HCT116 (cell line): ENCODE results near the gene AKAP13. TPM values are rescaled to one million over a fixed set of nuclear protein-coding genes. Genes with fewer than 3 reads are reported as not detected.

Experiments
- ATAC-seq: fragments of 200-7000 bp; cut with Tn5 transposase; 2 replicates; pipeline ENCODE4 v1.9.1; 2020; ENCODE audit warnings: mild to moderate bottlenecking, moderate library complexity
- BruUV-seq: library from RNA; stranded (reverse); fragments of 400-500 nt; replicated peaks from 2 replicates; lab custom pipeline; 2021; lab: Mats Ljungman, UMichigan
- CTCF ChIA-PET: fragments of 300-600 bp; sonication (Branson Sonifier 250); formaldehyde crosslinking; loops from one replicate; lab custom pipeline; 2021; ENCODE audit warnings: antibody characterized with exemption; lab: Charles Lee
- POLR2A ChIA-PET: fragments of 300-600, 350-600 bp; sonication (Branson Sonifier 250); formaldehyde crosslinking; loops from one replicate; lab custom pipeline; 2021; ENCODE audit warnings: antibody characterized with exemption; lab: Charles Lee
- RAD21 ChIA-PET, 2 experiments: fragments of 300-600 bp; sonication (Branson Sonifier 250); formaldehyde crosslinking; loops; one replicate each; lab custom pipeline; 2023; ENCODE audit warnings: low total read pairs in 2 of 2; ENCODE audit not compliant: uncharacterized antibody in 2 of 2, unreplicated experiment in 2 of 2, low non-redundant PET in 1 of 2; lab: Charles Lee
- DNase-seq: peaks from one replicate; pipeline ENCODE4 v3.0.0-alpha.2; 2010; ENCODE audit warnings: low read depth, low spot score
- H2AFZ ChIP-seq: fragments of 200-600 bp; shearing (Covaris generic), sonication (generic); 2 replicates; pipeline ENCODE4 v1.6.1; 2017; ENCODE audit warnings: low read depth, mixed run types, mixed read lengths, antibody characterized with exemption, low read length; ENCODE audit not compliant: poor library complexity, severe bottlenecking
- H3K27ac ChIP-seq: 2 replicates; pipeline ENCODE4 v1.5.1; 2012; ENCODE audit warnings: low read depth, low read length
- H3K27me3 ChIP-seq: fragments of 200-600 bp; sonication (generic); 2 replicates; pipeline ENCODE4 v1.6.1; 2016; ENCODE audit warnings: mixed run types, low read length, mixed read lengths; ENCODE audit not compliant: insufficient read depth
- H3K36me3 ChIP-seq, 2 experiments: fragments of 200-500 bp in 1 of 2; fragments of 200-600 bp in 1 of 2; sonication (Bioruptor generic) in 1 of 2; sonication (generic) in 1 of 2; 2 replicates each; pipeline versions ENCODE4 v1.5.1 to v1.6.1; 2014 to 2016; ENCODE audit warnings: low read length in 2 of 2, inconsistent platforms in 1 of 2, mixed read lengths in 1 of 2, mixed run types in 1 of 2; ENCODE audit not compliant: insufficient read depth in 2 of 2, control insufficient read depth in 1 of 2
- H3K4me1 ChIP-seq, 2 experiments: fragments of 200-600 bp in 1 of 2; sonication (generic) in 1 of 2; 2 replicates each; pipeline versions ENCODE4 v1.5.1 to v1.6.1; 2012 to 2017; ENCODE audit warnings: low read length in 2 of 2, inconsistent platforms in 1 of 2, mild to moderate bottlenecking in 1 of 2, mixed read lengths in 1 of 2, mixed run types in 1 of 2, moderate library complexity in 1 of 2; ENCODE audit not compliant: insufficient read depth in 2 of 2, control insufficient read depth in 1 of 2
- H3K4me2 ChIP-seq: fragments of 200-600 bp; sonication (generic); 2 replicates; pipeline ENCODE4 v1.6.1; 2017; ENCODE audit warnings: mixed run types, low read length, mixed read lengths
- H3K4me3 ChIP-seq, 2 experiments: fragments of 200-600 bp in 1 of 2; sonication (generic) in 1 of 2; replicated peaks in 1 of 2; 2 replicates each; pipeline ENCODE4 v1.5.1; 2011 to 2016; ENCODE audit warnings: low read length in 2 of 2, control low read depth in 1 of 2, low read depth in 1 of 2, mild to moderate bottlenecking in 1 of 2, mixed read lengths in 1 of 2, mixed run types in 1 of 2
- H3K79me2 ChIP-seq: fragments of 200-600 bp; sonication (generic); 2 replicates; pipeline ENCODE4 v1.6.1; 2017; ENCODE audit warnings: mild to moderate bottlenecking, mixed run types, low read length, moderate library complexity, mixed read lengths; ENCODE audit not compliant: insufficient read depth
- H3K9ac ChIP-seq: fragments of 200-600 bp; sonication (generic); 2 replicates; pipeline ENCODE4 v1.6.1; 2016; ENCODE audit warnings: low read length, mixed read lengths
- H3K9me2 ChIP-seq: fragments of 200-600 bp; sonication (generic), shearing (Covaris generic); 2 replicates; pipeline ENCODE4 v1.6.1; 2017; ENCODE audit warnings: mixed run types, mild to moderate bottlenecking, moderate library complexity; ENCODE audit not compliant: insufficient read depth
- H3K9me3 ChIP-seq, 2 experiments: fragments of 200-500 bp in 1 of 2; fragments of 200-600 bp in 1 of 2; sonication (Bioruptor generic) in 1 of 2; sonication (generic) in 1 of 2; 2 replicates each; pipeline ENCODE4 v1.6.1; 2014 to 2017; ENCODE audit warnings: low read length in 2 of 2, mixed read lengths in 2 of 2, inconsistent platforms in 1 of 2, low read depth in 1 of 2, mild to moderate bottlenecking in 1 of 2, mixed run types in 1 of 2, moderate library complexity in 1 of 2; ENCODE audit not compliant: control insufficient read depth in 1 of 2, insufficient read depth in 1 of 2
- H4K20me1 ChIP-seq: fragments of 200-600 bp; sonication (generic), shearing (Covaris generic); 2 replicates; pipeline ENCODE4 v1.6.1; 2017; ENCODE audit warnings: mixed run types, mild to moderate bottlenecking, moderate library complexity; ENCODE audit not compliant: insufficient read depth
- ATF3 ChIP-seq: IDR thresholded peaks from 2 replicates; pipeline ENCODE4 v1.6.1; 2012
- CTCF ChIP-seq, 3 experiments: fragments of 200-600 bp in 1 of 3; sonication (generic) in 1 of 3; IDR thresholded peaks in 2 of 3; conservative IDR thresholded peaks in 1 of 3; 2 replicates each; pipeline ENCODE4 v1.5.1; 2012 to 2017; ENCODE audit warnings: low read depth in 2 of 3, low read length in 2 of 3, antibody characterized with exemption in 1 of 3, borderline replicate concordance in 1 of 3, control low read depth in 1 of 3, mild to moderate bottlenecking in 1 of 3, mixed read lengths in 1 of 3, mixed run types in 1 of 3, moderate library complexity in 1 of 3; ENCODE audit not compliant: insufficient read depth in 1 of 3
- EGR1 ChIP-seq: IDR thresholded peaks from 2 replicates; pipeline ENCODE4 v1.6.1; 2012; ENCODE audit warnings: low read depth
- ELF1 ChIP-seq: IDR thresholded peaks from 2 replicates; pipeline ENCODE4 v1.6.1; 2012; ENCODE audit warnings: low read depth, borderline replicate concordance
- EZH2 ChIP-seq: fragments of 200-600 bp; sonication (generic); IDR thresholded peaks from 2 replicates; pipeline ENCODE4 v1.6.1; 2017; ENCODE audit warnings: antibody characterized with exemption, mixed run types
- EZH2phosphoT487 ChIP-seq: fragments of 200-600 bp; IDR thresholded peaks from 2 replicates; pipeline ENCODE4 v1.6.1; 2018; ENCODE audit warnings: antibody characterized with exemption, borderline replicate concordance
- FOSL1 ChIP-seq: IDR thresholded peaks from 2 replicates; pipeline ENCODE4 v1.6.1; 2012; ENCODE audit warnings: low read depth
- JUND ChIP-seq: IDR thresholded peaks from 2 replicates; pipeline ENCODE4 v1.6.1; 2012
- MAX ChIP-seq: IDR thresholded peaks from 2 replicates; pipeline ENCODE4 v1.6.1; 2012
- POLR2AphosphoS5 ChIP-seq: IDR thresholded peaks from 2 replicates; pipeline ENCODE4 v1.6.1; 2011; ENCODE audit warnings: mild to moderate bottlenecking, low read depth, low read length, moderate library complexity
- RAD21 ChIP-seq: IDR thresholded peaks from 2 replicates; pipeline ENCODE4 v1.6.1; 2012; ENCODE audit warnings: low read depth, mild to moderate bottlenecking
- REST ChIP-seq: IDR thresholded peaks from 2 replicates; pipeline ENCODE4 v1.6.1; 2012; ENCODE audit warnings: low read depth
- SIN3A ChIP-seq: IDR thresholded peaks from 2 replicates; pipeline ENCODE4 v1.6.1; 2012; ENCODE audit warnings: low read depth
- SP1 ChIP-seq: IDR thresholded peaks from 2 replicates; pipeline ENCODE4 v1.6.1; 2012; ENCODE audit warnings: low read depth
- SRF ChIP-seq: IDR thresholded peaks from 2 replicates; pipeline ENCODE4 v1.6.1; 2012; ENCODE audit warnings: low read depth
- TCF7L2 ChIP-seq: IDR thresholded peaks from 2 replicates; pipeline ENCODE4 v1.7.0; 2011; ENCODE audit warnings: borderline replicate concordance, inconsistent platforms; ENCODE audit not compliant: insufficient read depth, insufficient read length; ENCODE audit errors: extremely low read depth
- YY1 ChIP-seq: IDR thresholded peaks from 2 replicates; pipeline ENCODE4 v1.6.1; 2011; ENCODE audit warnings: low read length, low read depth, moderate library complexity, mild to moderate bottlenecking; ENCODE audit not compliant: insufficient replicate concordance; ENCODE audit errors: extremely low read depth
- ZBTB33 ChIP-seq: IDR thresholded peaks from 2 replicates; pipeline ENCODE4 v1.6.1; 2011; ENCODE audit warnings: mild to moderate bottlenecking, low read length, moderate library complexity; ENCODE audit not compliant: insufficient replicate concordance; ENCODE audit errors: extremely low read depth
- ZFX ChIP-seq: fragments of 450-650 bp; IDR thresholded peaks from 2 replicates; pipeline ENCODE4 v1.6.1; 2017
- ZNF274 ChIP-seq: fragments of 200-500 bp; sonication (Bioruptor generic); IDR thresholded peaks from 2 replicates; pipeline ENCODE4 v1.6.1; 2014; ENCODE audit warnings: mild to moderate bottlenecking, low read depth, low read length, inconsistent platforms
- intact Hi-C: fragments of 100-400 bp; cut with micrococcal nuclease; formaldehyde crosslinking; loops from 2 replicates; pipeline ENCODE4 v1.10.0; 2022
- total RNA-seq: library from RNA; stranded (reverse); gene quantifications from one replicate; pipeline ENCODE4 v1.2.1, GENCODE V29; 2021; ENCODE audit not compliant: unreplicated experiment

AKAP13 gene
- total RNA-seq, 1 experiment from 2014 or later, result 43.1 TPM

GRCh38 chr15:85706779-85707518, 326.5 kb downstream of the AKAP13 start:
- H3K9me3 ChIP-seq, result no peaks in the 10 kb centered on the region
- TF ChIP-seq YY1, result no peak
- no peak for TF ChIP-seq CTCF (IDR thresholded peaks at IDR 0.05 in 2 of 3, conservative IDR thresholded peaks at IDR 0.05 in 1 of 3; ENCODE audit: borderline replicate concordance in 1 of 3, insufficient read depth in 1 of 3, low read depth in 2 of 3, low read length in 2 of 3)
- TF ChIP-seq SRF, result no peak
- TF ChIP-seq POLR2AphosphoS5, result no peak
- no peak for TF ChIP-seq SIN3A
- no peak for TF ChIP-seq EZH2
- no peak for TF ChIP-seq ATF3
- no peak for TF ChIP-seq EZH2phosphoT487
- no peak for TF ChIP-seq TCF7L2
- TF ChIP-seq FOSL1, result no peak
- no peak for TF ChIP-seq ZFX
- no peak for TF ChIP-seq RAD21
- TF ChIP-seq ELF1, result no peak
- TF ChIP-seq MAX, result no peak
- no peak for TF ChIP-seq EGR1
- no peak for TF ChIP-seq ZNF274
- TF ChIP-seq JUND, result no peak
- no peak for TF ChIP-seq SP1
- no peak for TF ChIP-seq ZBTB33
- TF ChIP-seq REST, result no peak
- TF ChIP-seq, all 23 proteins: peak for 0
- POLR2A ChIA-PET, result no interaction called here
- Histone ChIP-seq H3K4me3 (no peak overlapping the region), H3K4me1 (no peaks in the 10 kb centered on the region), H3K9ac (no peak overlapping the region), H3K4me2 (no peak overlapping the region), H3K36me3 (no peaks in the 10 kb centered on the region), H3K9me2 (no peaks in the 10 kb centered on the region), H2AFZ (no peak overlapping the region), H3K79me2 (no peaks in the 10 kb centered on the region), H4K20me1 (no peaks in the 10 kb centered on the region), H3K27me3 (no peaks in the 10 kb centered on the region), H3K27ac (no peak overlapping the region)
- no peak for ATAC-seq
- RAD21 ChIA-PET, result no interaction called here
- CTCF ChIA-PET, result no interaction called here
- intact Hi-C loops, result no loop called here
- no peak for DNase-seq
- BruUV-seq, result no TSS peak
